IMR-90 (cell line): ENCODE measurements around the gene ZNF48. TPM values are rescaled to one million over a fixed set of nuclear protein-coding genes. Genes with fewer than 3 reads are reported as not detected.

Source experiments
- BHLHE40 ChIP-seq: fragments of 150-350 bp; IDR thresholded peaks from 2 replicates; pipeline ENCODE4 v1.6.1; 2016; ENCODE audit warnings: mild to moderate bottlenecking, low read depth, low read length
- CEBPB ChIP-seq: IDR thresholded peaks from 2 replicates; pipeline ENCODE4 v1.6.1; 2012; ENCODE audit warnings: low read depth, low read length, improper control_type of control experiment
- polyA plus RNA-seq, 3 experiments: library from polyadenylated mRNA; depleted of rRNA; stranded (reverse); fragments of >200 nt; gene quantifications; 2 replicates each; pipeline ENCODE4 v1.2.3, GENCODE V29; 2012; ENCODE audit warnings: low replicate concordance in 1 of 3
- total RNA-seq: library from RNA; depleted of rRNA; stranded (reverse); fragments of >200 nt; gene quantifications from 2 replicates; pipeline ENCODE4 v1.2.3, GENCODE V29; 2012
- TF ChIP-seq, protein P1 (sequence below): conservative IDR thresholded peaks from 2 replicates; pipeline ENCODE4 v1.5.1; 2012; ENCODE audit warnings: mild to moderate bottlenecking, low read depth, low read length, improper control_type of control experiment

The ZNF48 gene
- total and polyA plus RNA-seq, 2 of the 4 experiments (the other 2 are of a cell fraction), result 5.8 to 6.6 TPM

DNA sequence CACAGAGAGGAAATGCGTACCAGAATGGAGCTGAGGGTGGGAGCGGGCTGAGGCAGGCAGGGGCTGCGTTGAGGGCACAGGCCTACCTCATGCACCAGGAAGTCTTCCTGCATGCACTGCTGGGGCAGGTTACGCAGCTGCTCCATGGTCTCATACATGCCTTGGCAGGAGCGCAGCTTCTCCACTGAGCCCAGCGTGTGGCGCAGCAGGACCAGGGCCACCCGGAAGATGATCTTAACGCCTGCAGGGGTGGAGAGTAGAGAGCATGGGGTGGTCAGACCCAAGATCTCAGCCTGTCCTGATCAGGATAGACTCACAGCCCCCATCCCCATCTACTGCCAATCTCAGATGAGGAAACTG, 36.7 kb upstream of the ZNF48 start (continued):
- TF ChIP-seq BHLHE40 (no peak), CEBPB (no peak)
- TF ChIP-seq, protein P1, sequence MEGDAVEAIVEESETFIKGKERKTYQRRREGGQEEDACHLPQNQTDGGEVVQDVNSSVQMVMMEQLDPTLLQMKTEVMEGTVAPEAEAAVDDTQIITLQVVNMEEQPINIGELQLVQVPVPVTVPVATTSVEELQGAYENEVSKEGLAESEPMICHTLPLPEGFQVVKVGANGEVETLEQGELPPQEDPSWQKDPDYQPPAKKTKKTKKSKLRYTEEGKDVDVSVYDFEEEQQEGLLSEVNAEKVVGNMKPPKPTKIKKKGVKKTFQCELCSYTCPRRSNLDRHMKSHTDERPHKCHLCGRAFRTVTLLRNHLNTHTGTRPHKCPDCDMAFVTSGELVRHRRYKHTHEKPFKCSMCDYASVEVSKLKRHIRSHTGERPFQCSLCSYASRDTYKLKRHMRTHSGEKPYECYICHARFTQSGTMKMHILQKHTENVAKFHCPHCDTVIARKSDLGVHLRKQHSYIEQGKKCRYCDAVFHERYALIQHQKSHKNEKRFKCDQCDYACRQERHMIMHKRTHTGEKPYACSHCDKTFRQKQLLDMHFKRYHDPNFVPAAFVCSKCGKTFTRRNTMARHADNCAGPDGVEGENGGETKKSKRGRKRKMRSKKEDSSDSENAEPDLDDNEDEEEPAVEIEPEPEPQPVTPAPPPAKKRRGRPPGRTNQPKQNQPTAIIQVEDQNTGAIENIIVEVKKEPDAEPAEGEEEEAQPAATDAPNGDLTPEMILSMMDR, result no peak
